Stomach (tissue), 9 donors: Measurements from ENCODE around the gene ACSF3. TPM values are rescaled to one million over a fixed set of nuclear protein-coding genes. Genes with fewer than 3 reads are reported as not detected.

Experiments used
- DNase-seq, 2 donors: peaks; one replicate each; pipeline versions ENCODE4 v3.0.0 to v3.0.0-alpha.2; 2013 to 2019
- H3K27ac ChIP-seq, 5 donors: fragments of 200-600 bp in 4 of 5; sonication (generic) in 4 of 5; one replicate each; pipeline ENCODE4 v1.5.1; 2013 to 2019; ENCODE audit warnings: mild to moderate bottlenecking in 1 of 5, moderate library complexity in 1 of 5
- H3K27me3 ChIP-seq, 3 donors: fragments of 200-600 bp; sonication (generic); one replicate each; pipeline ENCODE4 v1.5.1; 2017 to 2019; ENCODE audit warnings: mixed run types in 1 of 3
- H3K36me3 ChIP-seq, 4 donors: fragments of 200-600 bp; sonication (generic); 1 replicate in 3 of 4; 2 replicates in 1 of 4; pipeline ENCODE4 v1.5.1; 2016 to 2019
- H3K4me1 ChIP-seq, 4 donors: fragments of 200-600 bp; sonication (generic); one replicate each; pipeline ENCODE4 v1.5.1; 2016 to 2019
- H3K4me3 ChIP-seq, 4 donors: fragments of 200-600 bp; sonication (generic) in 3 of 4; one replicate each; pipeline ENCODE4 v1.5.1; 2016 to 2019; ENCODE audit warnings: mild to moderate bottlenecking in 1 of 4
- H3K9me3 ChIP-seq, 4 donors: fragments of 200-600 bp; sonication (generic); one replicate each; pipeline ENCODE4 v1.5.1; 2016 to 2019
- EP300 ChIP-seq: sonication (generic); formaldehyde crosslinking; IDR thresholded peaks from one replicate; pipeline ENCODE4 v1.6.1; 2017; ENCODE audit warnings: antibody characterized with exemption
- POLR2A ChIP-seq, 4 donors: fragments of 450-650 bp; IDR thresholded peaks; one replicate each; pipeline ENCODE4 v1.6.1; 2016; ENCODE audit warnings: antibody characterized with exemption in 4 of 4, control low read depth in 2 of 4, mild to moderate bottlenecking in 1 of 4, moderate library complexity in 1 of 4
- POLR2AphosphoS5 ChIP-seq, 3 donors: sonication (generic); formaldehyde crosslinking; IDR thresholded peaks; one replicate each; pipeline ENCODE4 v1.6.1; 2016; ENCODE audit warnings: antibody characterized with exemption in 3 of 3
- WGBS, 5 donors: extraction: QIAGEN DNeasy Blood & Tissue Kit in 3 of 5; methylation state at CpG; one replicate each; pipeline versions ENCODE4 v1.1.5 to v1.1.7; 2013 to 2018; 5-methylcytosine and 5-hydroxymethylcytosine counted together
- intact Hi-C: fragments of 100-400 bp; cut with DNase I; formaldehyde crosslinking; loops from one replicate; pipeline ENCODE4 v1.15.1; 2023; ENCODE audit warnings: low total_unique reads
- polyA plus RNA-seq, 3 donors: library from polyadenylated mRNA; stranded (reverse); fragments of 200-250 nt; gene quantifications; one replicate each; pipeline ENCODE4 v1.2.3, GENCODE V29; 2013
- total RNA-seq, 5 donors: library from RNA; depleted of rRNA; stranded (reverse); fragments of >200 nt; gene quantifications; one replicate each; pipeline versions ENCODE4 v1.1.0 to v1.2.3, GENCODE V29; 2014 to 2016
- TF ChIP-seq, protein P1 (sequence below), 7 experiments: fragments of 450-650 bp in 4 of 7; fragments of 200-600 bp in 3 of 7; sonication (generic) in 3 of 7; IDR thresholded peaks; one replicate each; pipeline ENCODE4 v1.5.1; 2016 to 2019; ENCODE audit warnings: antibody characterized with exemption in 7 of 7, control low read depth in 2 of 7, mild to moderate bottlenecking in 1 of 7
- donor health status: healthy with polysubstance abuse.
- donor health status: Bipolar disorder and iron deficiency.
- donor health status: healthy.

Gene ACSF3
- total and polyA plus RNA-seq, 8 donors = 16.9 to 265 (median 30.7) TPM

DNA sequence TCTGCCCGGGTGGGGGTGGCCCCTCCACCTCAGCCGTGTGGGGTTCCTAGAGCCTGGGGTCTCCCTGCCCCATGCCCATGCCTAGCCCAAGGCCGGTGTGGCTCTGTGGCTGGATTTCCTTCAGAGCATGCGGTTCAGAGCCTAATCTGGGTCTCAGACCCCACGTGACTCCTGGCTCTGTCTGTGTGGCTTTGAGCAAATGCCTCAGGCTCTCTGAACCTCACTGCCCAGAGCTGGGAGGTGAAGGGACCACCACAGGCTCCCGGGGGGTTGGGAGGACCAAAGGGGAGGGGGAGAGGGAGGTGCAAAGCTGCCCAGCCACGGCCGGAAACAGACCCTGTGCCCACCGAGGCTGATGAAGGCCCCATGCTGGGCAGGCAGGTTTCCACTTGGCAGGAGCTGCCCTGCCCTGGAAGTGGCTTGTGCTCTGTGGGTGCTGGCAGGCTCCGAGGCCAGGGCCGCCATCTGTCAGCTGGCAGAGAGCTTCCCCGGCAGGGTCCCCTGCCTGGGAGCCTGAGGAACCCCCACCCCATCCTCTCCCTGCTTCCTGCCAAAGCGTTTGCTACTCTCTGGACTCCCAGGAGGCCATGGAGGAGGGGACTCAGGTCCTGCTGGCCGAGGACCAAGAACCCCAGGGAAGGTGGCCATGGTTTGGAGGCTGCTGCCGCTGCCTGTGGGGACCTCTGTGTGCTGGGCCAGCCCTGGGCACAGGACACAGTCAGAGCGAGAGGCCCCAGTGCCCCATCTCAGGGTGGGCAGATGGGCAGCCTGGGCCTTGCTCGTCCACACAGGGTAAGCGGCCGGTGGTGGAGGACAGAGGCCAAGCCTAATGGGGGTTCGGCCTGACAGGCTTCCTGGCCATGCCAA, 81.9 kb downstream of the ACSF3 start:
- intact Hi-C loops = loop anchor here (10.0 kb wide), 1 partner anchor 441 kb away; no protein-coding TSS in a partner anchor
- Histone ChIP-seq H3K36me3 (no peaks in the 10 kb centered on the region), H3K9me3 (no peaks in the 10 kb centered on the region), H3K27me3 (peaks cover 0 to 100% (median 6%) of the 10 kb centered on the region in 3 donors), H3K4me3 (no peak overlapping the region), H3K27ac (no peak overlapping the region), H3K4me1 (peaks cover 12 to 16% (median 15%) of the 10 kb centered on the region in 4 donors)
- DNase-seq = no peak
- WGBS, 5 donors = 53 to 67% (median 59%) methylated on average over 5 to 20 of the region's 20 CpGs
- TF ChIP-seq POLR2AphosphoS5 (IDR thresholded peaks at IDR 0.05) = no peak

DNA sequence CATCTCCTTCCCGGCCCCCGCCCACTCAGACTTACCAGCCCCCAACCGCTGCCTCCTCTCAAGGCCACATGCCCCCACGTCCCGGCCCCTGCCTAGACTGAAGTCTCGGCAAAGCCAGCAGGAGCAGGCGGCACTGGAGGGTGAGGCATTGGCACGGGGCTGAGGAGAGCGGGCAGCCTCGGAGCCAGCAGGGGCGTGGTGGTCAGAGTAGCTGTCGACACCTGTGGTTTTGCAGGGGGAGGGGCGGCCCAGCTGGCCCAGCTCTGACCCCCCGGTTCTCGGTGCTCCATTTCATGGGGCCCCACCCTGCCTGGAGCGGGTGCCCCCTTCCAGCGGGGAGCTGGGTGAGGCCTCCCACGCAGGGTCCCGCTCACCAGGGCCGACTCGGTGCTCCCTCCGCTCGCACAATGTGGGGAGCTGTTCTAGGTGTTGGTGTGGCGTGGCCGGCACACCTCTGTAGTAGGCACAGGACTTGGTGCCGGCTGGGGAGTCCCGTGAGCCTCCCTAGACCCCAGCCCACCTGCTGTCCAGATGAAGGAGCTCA, 82.6 kb downstream of the ACSF3 start:
- no peak overlapping the region for H3K27ac ChIP-seq
- WGBS, 5 donors = 78 to 88% (median 82%) methylated on average over 17 to 27 of the region's 27 CpGs
- no peak overlapping the region for H3K4me3 ChIP-seq
- H3K9me3 ChIP-seq = no peaks in the 10 kb centered on the region
- TF ChIP-seq, protein P1, sequence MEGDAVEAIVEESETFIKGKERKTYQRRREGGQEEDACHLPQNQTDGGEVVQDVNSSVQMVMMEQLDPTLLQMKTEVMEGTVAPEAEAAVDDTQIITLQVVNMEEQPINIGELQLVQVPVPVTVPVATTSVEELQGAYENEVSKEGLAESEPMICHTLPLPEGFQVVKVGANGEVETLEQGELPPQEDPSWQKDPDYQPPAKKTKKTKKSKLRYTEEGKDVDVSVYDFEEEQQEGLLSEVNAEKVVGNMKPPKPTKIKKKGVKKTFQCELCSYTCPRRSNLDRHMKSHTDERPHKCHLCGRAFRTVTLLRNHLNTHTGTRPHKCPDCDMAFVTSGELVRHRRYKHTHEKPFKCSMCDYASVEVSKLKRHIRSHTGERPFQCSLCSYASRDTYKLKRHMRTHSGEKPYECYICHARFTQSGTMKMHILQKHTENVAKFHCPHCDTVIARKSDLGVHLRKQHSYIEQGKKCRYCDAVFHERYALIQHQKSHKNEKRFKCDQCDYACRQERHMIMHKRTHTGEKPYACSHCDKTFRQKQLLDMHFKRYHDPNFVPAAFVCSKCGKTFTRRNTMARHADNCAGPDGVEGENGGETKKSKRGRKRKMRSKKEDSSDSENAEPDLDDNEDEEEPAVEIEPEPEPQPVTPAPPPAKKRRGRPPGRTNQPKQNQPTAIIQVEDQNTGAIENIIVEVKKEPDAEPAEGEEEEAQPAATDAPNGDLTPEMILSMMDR (IDR thresholded peaks at IDR 0.05) = no peak
- TF ChIP-seq EP300 (no peak), POLR2AphosphoS5 (IDR thresholded peaks at IDR 0.05) (no peak), POLR2A (IDR thresholded peaks at IDR 0.05) (no peak)
- peaks cover 5 to 9% (median 8%) of the 10 kb centered on the region in 4 donors for H3K4me1 ChIP-seq
- no peaks in the 10 kb centered on the region for H3K36me3 ChIP-seq
- peaks cover 0 to 100% (median 0%) of the 10 kb centered on the region in 3 donors for H3K27me3 ChIP-seq
- intact Hi-C loops = loop anchor here (10.0 kb wide), 1 partner anchor 441 kb away; no protein-coding TSS in a partner anchor
- no peak for DNase-seq

DNA sequence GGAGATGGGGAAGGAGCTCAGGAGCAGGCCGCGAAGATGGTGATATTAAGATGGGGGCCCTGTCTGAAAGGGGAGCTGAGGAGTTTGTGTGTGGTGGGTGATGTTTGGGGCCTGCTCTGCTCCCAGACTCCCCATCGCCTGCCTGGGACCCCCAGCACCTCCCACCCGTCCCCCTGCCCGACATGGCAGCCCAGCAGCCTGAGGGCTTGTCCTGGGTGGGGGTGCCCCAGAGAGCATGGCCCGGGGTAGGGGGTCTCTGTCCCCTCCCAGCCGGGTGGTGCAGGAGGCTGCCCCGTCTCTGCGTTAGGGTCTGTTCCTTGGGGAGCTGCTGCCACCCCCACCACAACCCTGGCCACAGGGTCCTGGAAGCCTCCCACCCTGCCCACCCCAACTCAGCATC, 83.1 kb downstream of the ACSF3 start:
- no peak overlapping the region for H3K27ac ChIP-seq
- no peaks in the 10 kb centered on the region for H3K36me3 ChIP-seq
- no peaks in the 10 kb centered on the region for H3K9me3 ChIP-seq
- H3K27me3 ChIP-seq = peaks cover 0 to 100% (median 0%) of the 10 kb centered on the region in 3 donors
- no peak overlapping the region for H3K4me3 ChIP-seq
- no peak for TF ChIP-seq EP300
- TF ChIP-seq, protein P1 (IDR thresholded peaks at IDR 0.05) = no peak
- TF ChIP-seq POLR2AphosphoS5 (IDR thresholded peaks at IDR 0.05) = no peak
- no peak for TF ChIP-seq POLR2A (IDR thresholded peaks at IDR 0.05)
- DNase-seq = no peak
- 69 to 86% (median 86%) methylated on average over 7 to 9 of the region's 9 CpGs for WGBS, 5 donors
- H3K4me1 ChIP-seq = peaks cover under 1 to 4% (median 3%) of the 10 kb centered on the region in 4 donors
- intact Hi-C loops = loop anchor here (10.0 kb wide), 1 partner anchor 442 kb away; no protein-coding TSS in a partner anchor

DNA sequence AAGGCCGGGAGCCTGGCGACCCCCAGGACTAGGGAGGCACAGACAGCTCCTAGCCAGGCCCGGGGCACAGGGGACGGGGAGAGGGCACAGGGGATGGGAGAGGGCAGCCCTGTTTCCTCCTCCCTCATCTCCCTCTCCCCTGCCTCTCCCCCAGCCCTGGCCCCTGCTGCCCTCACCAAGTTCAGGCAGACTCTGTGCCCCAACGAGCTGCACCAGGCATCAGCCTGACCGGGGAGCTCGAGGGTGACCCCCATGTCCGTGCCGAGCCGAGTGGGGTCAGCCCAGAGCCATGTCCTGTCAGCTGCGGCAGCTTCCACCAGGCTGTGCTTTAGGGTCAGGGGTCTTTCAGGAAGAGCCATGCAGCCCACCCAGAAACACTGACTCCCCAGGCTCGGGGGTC, 83.8 kb downstream of the ACSF3 start:
- H3K27ac ChIP-seq = no peak overlapping the region
- no peaks in the 10 kb centered on the region for H3K4me1 ChIP-seq
- intact Hi-C loops = loop anchor here (10.0 kb wide), 1 partner anchor 443 kb away; no protein-coding TSS in a partner anchor
- peaks cover 0 to 100% (median 0%) of the 10 kb centered on the region in 3 donors for H3K27me3 ChIP-seq
- no peaks in the 10 kb centered on the region for H3K9me3 ChIP-seq
- WGBS, 5 donors = 67 to 79% (median 74%) methylated on average over 6 to 12 of the region's 12 CpGs
- H3K4me3 ChIP-seq = no peak overlapping the region
- no peak for DNase-seq
- H3K36me3 ChIP-seq = no peaks in the 10 kb centered on the region
- TF ChIP-seq, protein P1 (IDR thresholded peaks at IDR 0.05) = no peak
- no peak for TF ChIP-seq EP300
- no peak for TF ChIP-seq POLR2AphosphoS5 (IDR thresholded peaks at IDR 0.05)
- TF ChIP-seq POLR2A (IDR thresholded peaks at IDR 0.05) = no peak
